ENCODE measurements around the gene STK35. TPM values are rescaled to one million over a fixed set of nuclear protein-coding genes. Genes with fewer than 3 reads are reported as not detected.

STK35 gene
- 10 to 100 TPM; 23.1 to 25.9 TPM for total RNA-seq

DNA sequence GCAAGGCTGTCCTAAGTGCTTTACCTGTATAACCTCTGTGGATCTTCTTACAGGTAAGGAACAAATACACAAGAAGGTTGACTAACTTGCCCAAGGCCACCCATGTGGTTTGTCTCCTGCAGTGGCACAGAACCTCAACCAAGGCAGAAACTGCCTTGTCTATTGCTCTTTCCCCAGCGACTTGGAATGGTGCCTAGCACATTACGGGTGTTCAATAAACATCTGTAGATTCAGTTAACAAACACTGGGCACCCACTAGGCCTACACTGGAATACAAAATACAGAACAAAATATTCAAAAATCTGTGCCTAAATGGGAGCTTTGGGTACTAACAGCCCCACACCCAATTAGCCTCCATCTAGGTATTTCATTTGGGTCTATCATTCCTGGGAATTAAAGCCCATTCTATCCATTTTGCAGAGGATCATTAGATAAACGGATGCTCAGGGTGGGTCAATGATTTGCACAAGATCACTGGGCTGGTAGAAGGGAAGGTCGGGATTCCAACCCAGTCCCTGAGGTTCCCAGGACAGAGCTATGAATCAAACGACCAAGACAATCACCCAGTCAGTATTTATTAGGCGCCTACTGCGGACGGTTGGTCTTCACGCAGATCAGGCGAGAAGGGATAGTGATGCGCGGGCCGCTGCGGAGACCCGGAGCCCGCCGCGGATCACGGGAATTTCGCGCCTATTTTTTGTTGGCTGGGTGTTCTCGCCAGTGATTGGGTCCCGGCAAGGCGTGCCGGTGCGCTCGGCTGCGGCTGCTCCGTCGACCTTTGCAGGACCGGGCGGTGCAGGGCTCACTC, at the start of gene STK35:
STK35 (plus strand) TSS at position 771 of the 808 bp plus-strand sequence. CDS start 55 bp downstream, outside the sequence.
- ATAC-seq (replicated peaks): peak; percentile 55
- no peaks in the 10 kb centered on the region for H3K27me3 Mint-ChIP-seq
- H3K27ac Mint-ChIP-seq: peak within 1 kb of the TSS; percentile 100
- peak within 1 kb of the TSS; percentile 94 for H3K4me3 Mint-ChIP-seq
- peaks cover 17% of the 10 kb centered on the region for H3K4me1 Mint-ChIP-seq
- no peaks in the 10 kb centered on the region for H3K9me3 Mint-ChIP-seq
- H3K36me3 Mint-ChIP-seq (ENCODE audit: low read depth): peaks cover 38% of the 10 kb centered on the region

DNA sequence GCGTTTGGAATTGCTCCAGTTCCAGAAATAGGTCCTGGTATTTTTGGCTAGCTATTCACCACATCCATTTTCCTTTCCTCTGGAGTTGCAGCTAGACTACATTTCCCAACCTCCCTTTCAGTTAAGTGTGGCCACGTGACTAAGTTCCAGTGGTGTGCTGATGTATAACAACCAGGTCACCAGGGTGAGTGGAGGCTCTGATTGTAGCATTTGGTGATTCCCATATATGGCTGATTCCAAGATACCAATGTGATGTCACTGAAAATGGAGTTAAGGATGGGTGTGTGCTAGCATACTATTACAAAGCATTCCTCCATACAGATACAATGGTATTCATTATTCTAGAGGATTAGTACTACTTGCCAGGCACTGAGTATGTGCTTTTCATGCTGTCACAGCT, 49.7 kb upstream of the STK35 start:
- H3K36me3 Mint-ChIP-seq (ENCODE audit: low read depth): no peaks in the 10 kb centered on the region
- peaks cover 35% of the 10 kb centered on the region for H3K27me3 Mint-ChIP-seq
- ATAC-seq (replicated peaks): no peak
- H3K4me1 Mint-ChIP-seq: no peaks in the 10 kb centered on the region
- H3K27ac Mint-ChIP-seq: no peak overlapping the region
- H3K4me3 Mint-ChIP-seq: no peak overlapping the region
- H3K9me3 Mint-ChIP-seq: no peaks in the 10 kb centered on the region

DNA sequence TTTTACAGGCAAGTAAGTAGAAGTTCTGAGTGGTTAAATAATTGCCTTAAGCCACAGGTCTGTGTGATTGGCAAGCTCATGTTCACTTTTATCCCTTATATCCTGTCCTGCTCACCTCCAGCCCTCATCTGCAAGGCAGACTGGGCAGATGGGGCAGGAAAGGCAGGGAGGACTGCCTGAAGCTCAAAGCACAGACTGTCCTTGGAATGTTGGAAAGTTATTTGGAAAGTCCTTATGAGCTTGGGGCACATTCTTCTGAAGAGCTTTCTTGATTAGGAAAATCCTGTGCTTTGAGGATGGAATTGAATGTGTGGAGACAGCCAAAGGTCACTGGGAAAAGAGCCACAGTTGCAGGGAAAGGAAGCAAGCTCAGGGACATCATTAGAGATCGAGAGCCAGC, 48.9 kb upstream of the STK35 start:
- Mint-ChIP-seq H3K4me1 (no peaks in the 10 kb centered on the region), H3K27me3 (peaks cover 39% of the 10 kb centered on the region), H3K27ac (no peak overlapping the region), H3K36me3 (ENCODE audit: low read depth) (no peaks in the 10 kb centered on the region), H3K4me3 (no peak overlapping the region), H3K9me3 (peaks cover 2% of the 10 kb centered on the region)
- ATAC-seq (replicated peaks): no peak

DNA sequence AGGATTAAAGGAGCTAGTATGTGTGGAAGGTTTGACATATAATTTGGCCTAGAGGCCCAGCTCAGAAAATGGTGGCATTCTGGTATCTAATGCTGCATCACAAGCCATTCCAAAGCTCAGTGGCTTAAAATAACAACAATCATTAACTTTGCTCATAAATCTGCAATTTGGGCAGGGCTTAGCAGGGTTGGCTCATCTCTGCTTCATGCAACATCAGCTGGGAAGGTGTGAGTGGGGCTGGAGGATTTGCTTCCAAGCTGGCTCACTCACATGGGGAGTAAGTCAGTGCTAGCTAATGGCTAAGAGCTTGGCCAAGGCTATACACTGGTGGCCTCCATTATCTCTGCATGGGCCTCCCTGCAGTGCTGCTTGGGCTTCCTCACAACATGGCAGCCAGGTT, 48.0 kb upstream of the STK35 start:
- Mint-ChIP-seq H3K36me3 (ENCODE audit: low read depth) (no peaks in the 10 kb centered on the region), H3K9me3 (peaks cover 11% of the 10 kb centered on the region), H3K4me1 (no peaks in the 10 kb centered on the region), H3K4me3 (no peak overlapping the region), H3K27me3 (peaks cover 48% of the 10 kb centered on the region), H3K27ac (no peak overlapping the region)
- no peak for ATAC-seq (replicated peaks)

DNA sequence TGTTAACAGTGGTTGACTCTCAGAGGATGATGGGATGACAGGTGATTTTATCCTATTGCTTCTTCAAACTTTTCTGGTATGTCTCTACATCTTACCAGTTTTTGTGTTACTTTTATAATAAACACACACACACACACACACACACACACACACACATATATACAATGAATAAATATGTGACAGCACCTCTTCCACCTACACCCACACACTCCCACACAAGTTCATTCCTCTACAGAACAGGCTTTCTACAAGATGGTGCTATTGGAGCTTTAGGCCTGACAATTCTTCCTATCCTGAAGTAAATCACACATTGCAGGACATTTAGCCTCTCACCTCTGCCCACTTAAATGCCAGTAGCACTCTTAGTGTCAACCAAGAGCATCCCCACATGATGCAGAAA, 46.7 kb upstream of the STK35 start:
- H3K36me3 Mint-ChIP-seq (ENCODE audit: low read depth): no peaks in the 10 kb centered on the region
- no peak overlapping the region for H3K27ac Mint-ChIP-seq
- H3K9me3 Mint-ChIP-seq: peaks cover 12% of the 10 kb centered on the region
- no peak for ATAC-seq (replicated peaks)
- no peak overlapping the region for H3K4me3 Mint-ChIP-seq
- peaks cover 53% of the 10 kb centered on the region for H3K27me3 Mint-ChIP-seq
- no peaks in the 10 kb centered on the region for H3K4me1 Mint-ChIP-seq

DNA sequence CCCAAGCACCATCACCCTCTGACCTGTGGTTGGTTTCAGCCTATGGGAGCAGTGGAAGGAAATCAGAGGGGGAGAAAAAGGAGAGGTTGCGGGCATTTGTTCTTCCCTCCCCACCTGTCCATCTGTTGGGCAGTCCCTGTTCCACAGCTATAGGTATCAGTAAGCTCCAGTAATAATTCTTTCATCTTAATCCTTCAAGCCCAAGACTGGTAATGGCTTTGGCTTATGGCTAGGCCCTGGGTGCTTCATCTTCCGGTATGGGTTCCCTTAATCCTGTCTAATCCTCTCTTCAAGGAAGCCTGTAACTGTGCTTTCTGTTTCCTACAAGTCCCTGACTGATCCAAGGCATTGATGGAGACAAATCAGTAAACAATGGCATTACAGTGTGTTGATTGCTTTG, 42.2 kb upstream of the STK35 start:
- peaks cover 37% of the 10 kb centered on the region for H3K27me3 Mint-ChIP-seq
- H3K36me3 Mint-ChIP-seq (ENCODE audit: low read depth): no peaks in the 10 kb centered on the region
- no peak for ATAC-seq (replicated peaks)
- no peaks in the 10 kb centered on the region for H3K4me1 Mint-ChIP-seq
- peaks cover 12% of the 10 kb centered on the region for H3K9me3 Mint-ChIP-seq
- H3K4me3 Mint-ChIP-seq: no peak overlapping the region
- H3K27ac Mint-ChIP-seq: no peak overlapping the region

DNA sequence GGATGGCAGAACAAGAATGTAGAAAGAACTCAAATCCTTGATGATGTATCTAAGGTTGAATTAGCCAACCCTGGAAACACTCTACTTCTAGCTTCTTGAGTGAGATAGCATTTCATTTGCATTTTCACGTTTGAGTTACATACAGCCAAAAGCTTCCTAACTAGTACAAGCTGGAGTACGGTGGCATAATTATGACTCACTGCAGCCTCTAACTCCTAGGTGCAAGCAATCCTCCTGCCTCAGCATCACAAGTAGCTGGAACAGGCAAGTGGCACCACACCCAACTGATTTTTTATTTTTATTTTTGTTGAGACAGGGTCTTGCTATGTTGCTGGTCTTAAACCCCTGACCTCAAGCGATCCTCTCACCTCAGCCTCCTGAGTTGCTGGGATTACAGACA, 36.5 kb upstream of the STK35 start:
- Mint-ChIP-seq H3K36me3 (ENCODE audit: low read depth) (no peaks in the 10 kb centered on the region), H3K9me3 (no peaks in the 10 kb centered on the region), H3K27ac (no peak overlapping the region), H3K4me1 (no peaks in the 10 kb centered on the region), H3K27me3 (peaks cover 39% of the 10 kb centered on the region), H3K4me3 (no peak overlapping the region)
- ATAC-seq (replicated peaks): no peak

DNA sequence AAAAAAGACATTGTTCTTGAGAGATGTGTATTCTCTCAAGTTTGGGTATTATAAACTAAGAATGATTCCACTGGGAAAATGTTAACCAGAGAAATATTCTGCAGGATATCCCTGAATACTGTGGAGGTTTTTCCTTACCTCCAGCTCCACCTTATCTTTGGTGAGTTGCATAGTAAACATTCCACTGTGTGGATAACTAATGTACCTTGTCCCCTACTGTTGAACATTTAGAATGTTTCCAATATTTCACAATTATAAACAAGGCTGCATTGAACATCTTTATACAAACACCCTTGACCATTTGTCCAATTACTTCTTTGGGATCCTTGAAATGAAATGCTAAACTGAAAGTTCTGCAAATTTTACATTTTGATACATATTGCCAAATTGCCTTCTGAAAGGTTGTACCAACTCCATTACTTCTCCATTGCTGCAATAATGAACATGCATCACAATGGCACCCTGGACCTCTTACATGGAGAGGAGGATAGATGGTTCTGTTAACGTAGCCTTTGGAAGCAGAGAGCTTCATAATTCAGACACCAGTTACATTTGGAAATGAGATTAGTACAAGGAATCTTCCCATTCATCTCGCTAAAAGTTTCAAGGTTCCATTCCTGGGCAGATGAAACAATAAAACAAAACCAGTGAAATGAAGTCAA, 35.0 kb upstream of the STK35 start:
- Mint-ChIP-seq H3K27me3 (peaks cover 42% of the 10 kb centered on the region), H3K4me1 (no peaks in the 10 kb centered on the region), H3K4me3 (no peak overlapping the region), H3K27ac (no peak overlapping the region), H3K9me3 (no peaks in the 10 kb centered on the region), H3K36me3 (ENCODE audit: low read depth) (no peaks in the 10 kb centered on the region)
- ATAC-seq (replicated peaks): no peak

DNA sequence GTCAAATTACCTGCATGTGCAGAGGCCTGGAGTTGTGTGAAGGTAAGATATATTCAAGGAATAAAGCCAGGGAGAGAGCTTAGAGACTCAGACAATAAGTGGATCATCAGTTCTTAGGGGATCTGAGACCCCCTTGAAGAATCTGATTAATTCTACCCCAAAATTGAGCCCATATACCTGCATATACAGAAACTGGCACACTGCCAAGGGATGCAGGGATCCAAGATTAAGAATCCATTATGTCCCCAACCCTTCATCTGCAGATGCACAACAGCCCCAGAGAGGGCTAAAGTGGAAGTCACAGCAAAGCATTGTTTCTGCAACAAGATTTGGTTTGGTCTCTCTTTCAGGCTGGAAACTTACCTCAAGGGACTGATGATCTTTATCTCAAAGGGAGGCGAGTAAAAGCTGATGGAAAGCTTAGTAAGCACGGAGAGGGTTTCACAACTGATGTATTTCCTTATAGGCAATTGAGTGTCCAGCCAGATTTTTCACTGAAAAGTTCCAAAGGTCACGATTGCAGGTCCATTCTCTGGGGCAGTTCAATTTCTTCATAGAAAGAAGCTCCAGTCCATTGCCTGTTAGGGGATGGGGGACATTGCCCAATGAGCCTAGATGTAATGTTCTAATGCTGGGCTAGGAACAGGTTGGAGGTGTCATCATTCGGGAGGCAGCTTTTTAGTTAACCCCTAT, 20.9 kb upstream of the STK35 start:
- H3K4me1 Mint-ChIP-seq: no peaks in the 10 kb centered on the region
- no peaks in the 10 kb centered on the region for H3K36me3 Mint-ChIP-seq (ENCODE audit: low read depth)
- ATAC-seq (replicated peaks): no peak
- H3K27me3 Mint-ChIP-seq: peaks cover 35% of the 10 kb centered on the region
- no peak overlapping the region for H3K4me3 Mint-ChIP-seq
- no peak overlapping the region for H3K27ac Mint-ChIP-seq
- H3K9me3 Mint-ChIP-seq: no peaks in the 10 kb centered on the region

DNA sequence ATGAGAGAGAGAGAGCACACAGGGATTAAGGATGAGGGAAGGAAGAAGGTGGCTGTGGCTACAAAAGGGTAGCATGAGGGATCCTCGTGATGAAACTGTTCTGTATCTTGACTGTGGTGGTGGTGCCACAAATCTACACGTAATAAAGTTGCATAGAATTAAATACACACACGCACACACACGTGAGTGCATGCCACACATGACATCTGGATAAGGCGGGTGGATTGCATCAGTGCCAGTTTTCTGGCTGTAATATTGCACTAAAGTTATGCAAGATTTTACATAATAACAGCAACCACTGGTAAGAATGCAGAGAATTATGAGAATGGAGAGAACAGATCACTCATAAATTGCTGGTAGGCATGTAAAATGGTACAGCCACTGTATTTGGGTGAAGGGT, 16.9 kb upstream of the STK35 start:
- H3K27ac Mint-ChIP-seq: no peak overlapping the region
- H3K36me3 Mint-ChIP-seq (ENCODE audit: low read depth): no peaks in the 10 kb centered on the region
- H3K27me3 Mint-ChIP-seq: peaks cover 45% of the 10 kb centered on the region
- no peak overlapping the region for H3K4me3 Mint-ChIP-seq
- ATAC-seq (replicated peaks): no peak
- no peaks in the 10 kb centered on the region for H3K9me3 Mint-ChIP-seq
- H3K4me1 Mint-ChIP-seq: no peaks in the 10 kb centered on the region

DNA sequence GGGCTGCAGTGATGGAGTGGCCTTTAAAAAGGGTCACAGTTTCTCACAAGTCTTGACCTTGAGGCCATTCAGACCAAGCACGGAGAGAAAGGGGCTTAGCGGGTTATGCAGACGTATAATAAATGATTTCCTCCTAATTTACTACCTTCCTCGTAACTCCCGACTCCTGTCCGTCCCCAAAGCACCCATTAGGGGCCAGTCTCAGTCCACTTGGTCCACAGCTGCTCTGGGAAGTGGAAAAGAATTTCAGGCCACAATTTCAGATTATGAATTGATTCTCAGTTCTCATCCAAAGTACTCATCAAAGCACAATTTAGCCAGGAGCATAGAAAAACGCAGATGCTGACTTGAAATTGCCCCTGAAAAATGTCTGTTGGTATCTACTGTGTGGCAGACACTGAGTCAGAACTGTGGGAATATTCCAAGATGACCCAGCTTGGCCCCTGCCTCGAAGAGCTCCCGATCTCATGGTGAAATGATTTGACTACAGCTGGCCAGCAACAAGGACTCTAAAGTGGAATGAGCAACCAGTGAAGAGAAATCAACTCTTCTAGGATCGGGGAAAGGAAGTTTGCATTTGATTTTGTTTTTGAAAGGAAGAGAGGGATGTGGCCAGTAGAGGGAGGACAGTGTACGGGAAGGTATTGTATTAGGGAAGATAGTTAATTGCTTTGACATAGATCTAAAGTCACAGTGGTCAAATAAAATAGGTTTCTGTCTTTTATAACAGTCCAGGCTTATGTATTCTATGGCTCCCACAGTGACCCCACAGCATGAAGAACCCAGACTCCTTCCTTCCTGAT, 15.2 kb upstream of the STK35 start:
- no peaks in the 10 kb centered on the region for H3K4me1 Mint-ChIP-seq
- H3K27me3 Mint-ChIP-seq: peaks cover 41% of the 10 kb centered on the region
- ATAC-seq (replicated peaks): no peak

DNA sequence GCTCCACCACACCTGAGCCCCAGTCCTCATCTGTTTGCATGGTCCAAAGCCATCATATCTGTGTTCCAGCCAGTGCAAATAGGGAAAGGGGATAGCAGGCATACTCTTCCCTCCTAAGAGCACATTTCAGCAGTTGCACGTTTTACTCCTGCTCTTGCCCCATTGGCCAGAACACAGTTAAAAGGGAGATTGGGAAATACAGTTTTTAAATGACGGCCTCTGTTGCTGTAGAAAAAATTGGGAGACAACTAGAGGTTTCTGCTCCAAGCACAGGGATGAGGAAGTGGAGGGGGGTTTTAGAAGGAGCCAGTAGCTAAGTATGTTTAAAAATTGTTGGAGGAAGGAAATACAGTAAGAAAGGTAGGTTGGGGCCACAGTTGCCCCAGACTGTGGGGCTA, 14.6 kb upstream of the STK35 start:
- H3K27me3 Mint-ChIP-seq: peaks cover 36% of the 10 kb centered on the region
- no peaks in the 10 kb centered on the region for H3K9me3 Mint-ChIP-seq
- H3K4me3 Mint-ChIP-seq: no peak overlapping the region

More for the DNA sequence above, 15.2 kb upstream of the STK35 start:
- Mint-ChIP-seq H3K4me3 (no peak overlapping the region), H3K27ac (no peak overlapping the region), H3K36me3 (ENCODE audit: low read depth) (no peaks in the 10 kb centered on the region), H3K9me3 (no peaks in the 10 kb centered on the region)

DNA sequence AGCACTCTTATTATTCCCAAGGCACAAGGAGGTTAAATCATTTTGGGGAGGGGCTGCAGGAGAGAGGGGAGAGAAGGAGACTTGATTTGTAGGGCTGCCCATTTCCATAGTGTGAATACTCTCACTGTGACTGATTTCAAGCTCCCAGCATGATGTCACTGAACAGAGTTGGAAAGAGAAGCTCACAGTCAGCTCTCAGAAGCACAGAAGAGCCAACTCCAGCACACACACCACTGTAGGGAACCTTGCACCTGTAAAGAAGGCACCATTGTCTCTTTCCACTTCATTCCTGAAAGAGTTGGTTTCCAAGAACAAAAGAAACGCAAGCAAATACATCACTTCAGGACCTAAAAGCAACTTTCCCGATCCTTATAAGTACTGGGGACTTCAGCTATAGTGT, 12.7 kb upstream of the STK35 start:
- H3K9me3 Mint-ChIP-seq: no peaks in the 10 kb centered on the region
- no peaks in the 10 kb centered on the region for H3K36me3 Mint-ChIP-seq (ENCODE audit: low read depth)
- H3K27me3 Mint-ChIP-seq: peaks cover 38% of the 10 kb centered on the region
- H3K4me1 Mint-ChIP-seq: no peaks in the 10 kb centered on the region
- no peak overlapping the region for H3K4me3 Mint-ChIP-seq
- ATAC-seq (replicated peaks): no peak
- no peak overlapping the region for H3K27ac Mint-ChIP-seq

More for the DNA sequence above, 14.6 kb upstream of the STK35 start:
- Mint-ChIP-seq H3K36me3 (ENCODE audit: low read depth) (no peaks in the 10 kb centered on the region), H3K27ac (no peak overlapping the region), H3K4me1 (no peaks in the 10 kb centered on the region)
- no peak for ATAC-seq (replicated peaks)

DNA sequence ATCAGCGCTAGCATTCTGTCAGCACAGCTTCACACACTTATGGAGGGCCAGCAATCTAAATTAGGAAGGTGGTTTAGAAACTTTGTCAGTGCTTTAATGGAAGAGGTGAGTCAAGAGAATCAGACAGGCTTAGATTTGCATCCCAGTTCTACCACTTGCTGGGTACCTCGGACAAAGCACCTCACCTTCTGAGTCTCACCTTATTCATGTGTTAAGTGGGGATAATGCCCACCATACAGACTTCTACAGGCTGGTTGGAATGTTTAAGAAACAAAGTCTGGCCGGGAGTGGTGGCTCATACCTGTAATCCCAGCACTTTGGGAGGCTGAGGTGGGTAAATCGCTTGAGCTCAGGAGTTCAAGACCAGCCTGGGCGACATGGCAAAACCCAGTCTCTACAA, 12.2 kb upstream of the STK35 start:
- no peaks in the 10 kb centered on the region for H3K36me3 Mint-ChIP-seq (ENCODE audit: low read depth)
- peaks cover 40% of the 10 kb centered on the region for H3K27me3 Mint-ChIP-seq
- H3K9me3 Mint-ChIP-seq: no peaks in the 10 kb centered on the region
- no peak overlapping the region for H3K27ac Mint-ChIP-seq
- no peak for ATAC-seq (replicated peaks)
- H3K4me3 Mint-ChIP-seq: no peak overlapping the region
- no peaks in the 10 kb centered on the region for H3K4me1 Mint-ChIP-seq

All from activated T-helper 17 cell treated with anti-CD3 and anti-CD28 coated beads, Interleukin-2, amount 50 U/mL, for 72 hours (primary cell).